ENCODE data around the gene ECD. TPM values are rescaled to one million over a fixed set of nuclear protein-coding genes. Genes with fewer than 3 reads are reported as not detected.
A peak's percentile ranks its signal among the peaks of the same experiment; 100 is the strongest.
"Not testable (repeated sequence)": the region's sequence is repeated elsewhere in the genome, so short reads cannot be mapped to it uniquely, and the experiment has no call there.

Gene ECD
- total RNA-seq, 1 donor from 2014 or later, result 27.8 TPM

- intact Hi-C loops (cut with DNase I), result no loop called here
- Histone ChIP-seq H3K4me1 (peaks cover 4% of the 10 kb centered on the region), H3K27ac (peak within 1 kb of the TSS; percentile 91), H3K4me3 (peak within 1 kb of the TSS; percentile 68), H3K9me3 (no peaks in the 10 kb centered on the region), H3K36me3 (no peaks in the 10 kb centered on the region), H3K27me3 (no peaks in the 10 kb centered on the region)
- DNase-seq (no peak), ATAC-seq (peak; percentile 99)
- no peak for TF ChIP-seq CTCF (IDR thresholded peaks at IDR 0.05)
These were observed 57.4 kb downstream of the ECD start, which contains the start of gene NUDT13 for GRCh38 chr10:73110345-73110849. Gene NUDT13, plus strand, starts transcription at chr10:73110455. Its CDS starts 3,911 bp downstream, at chr10:73114366.

- intact Hi-C loops (cut with DNase I); H3K27ac ChIP-seq; H3K4me1 ChIP-seq; H3K27me3 ChIP-seq; ATAC-seq; H3K36me3 ChIP-seq; DNase-seq; H3K4me3 ChIP-seq; H3K9me3 ChIP-seq: not testable (repeated sequence)
These were observed 58.6 kb downstream of the ECD start for GRCh38 chr10:73109248-73109652.

GRCh38 chr10:73106301-73106700, 61.5 kb downstream of the ECD start:
- DNase-seq (no peak), ATAC-seq (no peak)
- no peaks in the 10 kb centered on the region for H3K27me3 ChIP-seq
- intact Hi-C loops (cut with DNase I), result no loop called here
- peaks cover 4% of the 10 kb centered on the region for H3K4me1 ChIP-seq
- H3K36me3 ChIP-seq, result no peaks in the 10 kb centered on the region
- H3K9me3 ChIP-seq, result no peaks in the 10 kb centered on the region
- TF ChIP-seq CTCF (IDR thresholded peaks at IDR 0.05), result no peak
- no peak overlapping the region for H3K27ac ChIP-seq
- H3K4me3 ChIP-seq, result no peak overlapping the region

- Histone ChIP-seq H3K36me3 (peaks cover 4% of the 10 kb centered on the region), H3K4me3 (no peak overlapping the region), H3K9me3 (no peaks in the 10 kb centered on the region), H3K27me3 (no peaks in the 10 kb centered on the region), H3K4me1 (peaks cover 7% of the 10 kb centered on the region), H3K27ac (no peak overlapping the region)
- ATAC-seq (no peak), DNase-seq (no peak)
- intact Hi-C loops (cut with DNase I), result no loop called here
- no peak for TF ChIP-seq CTCF (IDR thresholded peaks at IDR 0.05)
These were observed 68.7 kb downstream of the ECD start for GRCh38 chr10:73099141-73099540.

- no peaks in the 10 kb centered on the region for H3K27me3 ChIP-seq
- TF ChIP-seq CTCF (IDR thresholded peaks at IDR 0.05), result no peak
- peak overlapping the region; percentile 87 for H3K4me3 ChIP-seq
- peaks cover 4% of the 10 kb centered on the region for H3K36me3 ChIP-seq
- peak overlapping the region; percentile 87 for H3K27ac ChIP-seq
- intact Hi-C loops (cut with DNase I), result no loop called here
- DNase-seq (no peak), ATAC-seq (no peak)
- H3K9me3 ChIP-seq, result no peaks in the 10 kb centered on the region
- peaks cover 10% of the 10 kb centered on the region for H3K4me1 ChIP-seq
These were observed 70.5 kb downstream of the ECD start for GRCh38 chr10:73097305-73097670.

- no peaks in the 10 kb centered on the region for H3K27me3 ChIP-seq
- DNase-seq, result peak; percentile 100
- peak; percentile 67 for TF ChIP-seq CTCF (IDR thresholded peaks at IDR 0.05)
- H3K36me3 ChIP-seq, result peaks cover 4% of the 10 kb centered on the region
- H3K4me3 ChIP-seq, result peak within 1 kb of the TSS; percentile 87
- intact Hi-C loops (cut with DNase I), result no loop called here
- H3K4me1 ChIP-seq, result peaks cover 10% of the 10 kb centered on the region
- peak; percentile 98 for ATAC-seq
- no peaks in the 10 kb centered on the region for H3K9me3 ChIP-seq
- peak within 1 kb of the TSS; percentile 87 for H3K27ac ChIP-seq
These were observed 71.1 kb downstream of the ECD start, which contains the start of gene P4HA1 for GRCh38 chr10:73096449-73097304. Gene P4HA1, minus strand, starts transcription at chr10:73096866. Its CDS starts 21,983 bp downstream, at chr10:73074883.

All from upper lobe of right lung (tissue), 1 donor.